GM12801 (cell line): ENCODE measurements around the gene PPY.

Source experiments
- TF ChIP-seq, protein P1 (sequence below): IDR thresholded peaks from one replicate; pipeline ENCODE4 v1.5.1; 2011; ENCODE audit warnings: control low read depth; ENCODE audit not compliant: insufficient read length; ENCODE audit errors: extremely low read depth

Gene PPY

GRCh38 chr17:43932357-43932756 lies 9.9 kb downstream of the PPY start:
- TF ChIP-seq, protein P1, sequence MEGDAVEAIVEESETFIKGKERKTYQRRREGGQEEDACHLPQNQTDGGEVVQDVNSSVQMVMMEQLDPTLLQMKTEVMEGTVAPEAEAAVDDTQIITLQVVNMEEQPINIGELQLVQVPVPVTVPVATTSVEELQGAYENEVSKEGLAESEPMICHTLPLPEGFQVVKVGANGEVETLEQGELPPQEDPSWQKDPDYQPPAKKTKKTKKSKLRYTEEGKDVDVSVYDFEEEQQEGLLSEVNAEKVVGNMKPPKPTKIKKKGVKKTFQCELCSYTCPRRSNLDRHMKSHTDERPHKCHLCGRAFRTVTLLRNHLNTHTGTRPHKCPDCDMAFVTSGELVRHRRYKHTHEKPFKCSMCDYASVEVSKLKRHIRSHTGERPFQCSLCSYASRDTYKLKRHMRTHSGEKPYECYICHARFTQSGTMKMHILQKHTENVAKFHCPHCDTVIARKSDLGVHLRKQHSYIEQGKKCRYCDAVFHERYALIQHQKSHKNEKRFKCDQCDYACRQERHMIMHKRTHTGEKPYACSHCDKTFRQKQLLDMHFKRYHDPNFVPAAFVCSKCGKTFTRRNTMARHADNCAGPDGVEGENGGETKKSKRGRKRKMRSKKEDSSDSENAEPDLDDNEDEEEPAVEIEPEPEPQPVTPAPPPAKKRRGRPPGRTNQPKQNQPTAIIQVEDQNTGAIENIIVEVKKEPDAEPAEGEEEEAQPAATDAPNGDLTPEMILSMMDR: no peak

DNA sequence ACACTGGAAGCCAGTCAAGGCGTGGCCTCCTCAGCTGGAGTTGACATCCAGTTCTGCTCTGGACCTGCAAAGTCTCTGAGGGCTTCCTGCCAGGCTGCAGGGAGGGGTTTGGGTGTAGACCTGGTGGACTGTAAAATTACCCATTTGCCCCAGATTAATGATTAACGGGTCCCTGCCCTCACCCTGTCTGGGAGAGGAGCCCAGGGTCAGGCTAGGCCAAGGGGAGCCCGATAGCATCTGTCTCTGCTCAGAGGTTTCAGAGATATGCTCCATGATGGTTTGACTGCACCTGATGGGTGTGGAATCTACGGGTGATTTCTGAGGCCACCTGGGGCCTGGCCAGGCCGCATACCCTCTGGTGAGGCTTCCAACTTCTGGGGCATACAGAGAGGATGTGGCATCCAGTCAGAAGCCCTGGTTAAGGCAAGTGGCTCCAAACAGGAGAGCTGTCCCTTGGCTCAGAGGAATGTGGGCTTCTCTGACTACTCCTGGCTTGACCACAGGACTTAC lies 11.2 kb downstream of the PPY start:
- TF ChIP-seq, protein P1: no peak

DNA sequence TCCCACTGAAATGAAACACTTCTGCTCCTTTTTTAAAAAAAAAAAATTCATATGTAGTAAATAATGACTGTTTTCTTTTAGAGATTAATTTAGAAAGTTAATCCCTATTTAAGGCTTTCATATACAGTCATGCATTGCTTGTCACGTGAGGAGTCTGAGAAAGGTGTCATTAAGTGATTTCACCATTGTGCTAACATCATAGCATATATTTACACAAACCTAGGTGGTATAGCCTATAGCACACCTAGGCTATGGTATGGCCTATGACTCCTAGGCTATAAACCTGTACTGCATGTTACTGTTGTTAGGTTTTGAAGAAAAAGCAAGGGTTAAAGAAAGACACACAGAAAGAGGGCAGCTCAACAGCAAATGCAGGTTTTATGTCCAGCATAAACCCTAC lies 13.7 kb downstream of the PPY start:
- TF ChIP-seq, protein P1: no peak

DNA sequence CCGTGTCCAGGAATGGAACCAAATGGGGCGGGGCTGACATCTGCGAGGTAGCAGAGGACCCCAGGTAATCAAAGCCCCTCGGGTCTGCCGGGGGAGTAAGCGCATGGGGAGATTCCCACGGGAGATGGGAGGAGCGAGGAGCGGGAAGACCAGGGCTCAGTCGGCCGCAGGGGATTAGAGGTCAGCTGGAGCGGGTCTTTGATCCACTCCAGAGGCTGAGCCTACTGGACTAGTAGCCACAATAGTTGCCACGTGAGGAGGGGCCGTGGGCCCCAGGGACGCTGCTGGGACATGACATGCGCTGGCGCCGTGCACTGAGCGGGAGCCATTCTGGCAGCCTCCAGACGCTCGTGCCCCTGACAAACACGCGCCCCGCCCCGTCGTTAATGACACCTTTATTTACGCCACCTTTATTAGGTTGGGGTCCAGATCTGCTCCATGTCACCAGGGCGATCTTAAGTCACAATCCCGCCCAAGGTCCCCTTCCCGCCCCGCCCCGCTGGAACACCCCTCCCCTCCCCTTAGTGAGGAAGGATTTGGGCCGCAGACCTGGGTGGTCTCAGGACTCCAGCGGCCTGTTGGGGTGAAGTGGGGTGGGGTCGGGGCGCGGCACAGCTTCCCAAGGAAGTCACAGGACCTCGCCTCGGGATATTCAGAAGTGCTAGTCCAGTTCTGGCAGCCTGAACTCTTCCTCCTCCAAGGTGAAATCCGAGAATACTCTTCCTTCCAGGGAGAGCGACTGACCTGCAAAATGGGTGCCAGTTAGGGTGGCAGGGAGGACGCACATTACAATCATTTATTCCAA lies 15.0 kb downstream of the PPY start:
- TF ChIP-seq, protein P1: no peak

DNA sequence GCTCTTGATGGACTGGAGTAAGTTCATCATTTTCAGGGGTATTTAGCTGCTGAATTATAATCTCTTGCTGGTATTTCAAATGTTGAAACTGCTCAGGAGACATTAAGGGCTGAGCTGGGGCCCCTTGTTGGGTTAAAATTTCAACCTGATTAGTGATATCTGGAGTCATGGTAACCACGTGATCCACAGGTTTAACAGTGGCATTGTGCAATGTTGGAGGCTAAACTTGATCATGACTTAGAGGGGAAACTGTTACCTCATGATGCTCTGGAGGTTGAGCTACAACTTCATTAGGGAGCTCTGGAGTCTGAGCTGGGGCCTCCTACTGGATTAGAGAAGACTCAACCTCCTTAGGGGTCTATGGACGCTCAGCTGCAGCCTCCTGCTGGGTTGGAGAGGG lies 17.7 kb downstream of the PPY start:
- TF ChIP-seq, protein P1: no peak

- TF ChIP-seq, protein P1: no peak
Observed at GRCh38 chr17:43920500-43921095, 21.7 kb downstream of the PPY start.

- TF ChIP-seq, protein P1: no peak
Observed at GRCh38 chr17:43918026-43918389, 24.3 kb downstream of the PPY start.
